Measurements from ENCODE around the gene GTF2IRD1. TPM values are rescaled to one million over a fixed set of nuclear protein-coding genes. Genes with fewer than 3 reads are reported as not detected.
A peak's percentile ranks its signal among the peaks of the same experiment; 100 is the strongest.
"Not testable (repeated sequence)": the region's sequence is repeated elsewhere in the genome, so short reads cannot be mapped to it uniquely, and the experiment has no call there.

GTF2IRD1 gene
- total RNA-seq, 1 donor from 2014 or later = 49.1 TPM

- ATAC-seq = peak; percentile 55
These were observed 23.3 kb upstream of the GTF2IRD1 start for GRCh38 chr7:74430409-74430808.

- ATAC-seq = no peak
These were observed 22.7 kb upstream of the GTF2IRD1 start for GRCh38 chr7:74430961-74431466.

- not testable (repeated sequence) for ATAC-seq
These were observed 16.5 kb upstream of the GTF2IRD1 start for GRCh38 chr7:74437291-74437571.

- no peak for ATAC-seq
These were observed 15.4 kb upstream of the GTF2IRD1 start for GRCh38 chr7:74438327-74438726.

DNA sequence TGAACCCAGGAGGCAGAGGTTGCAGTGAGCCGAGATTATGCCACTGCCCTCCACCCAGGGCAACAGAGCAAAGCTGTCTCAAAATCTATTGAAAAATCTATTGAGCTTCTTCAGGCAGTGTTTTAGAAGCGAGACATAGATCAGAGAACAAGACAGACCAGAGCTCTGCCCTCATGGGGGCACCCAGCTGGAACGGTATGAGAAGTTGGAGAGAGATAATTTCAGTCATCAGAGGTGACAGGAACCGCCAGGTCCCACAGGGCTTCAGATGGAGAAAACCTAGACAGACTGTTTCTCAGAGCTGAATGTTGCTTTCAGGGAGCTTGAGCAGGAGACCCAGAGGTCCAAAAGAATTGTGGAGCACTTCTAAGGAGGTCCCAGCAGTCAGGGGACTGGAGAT is 14.2 kb upstream of the GTF2IRD1 start:
- no peak for ATAC-seq

GRCh38 chr7:74440143-74440542 is 13.6 kb upstream of the GTF2IRD1 start:
- not testable (repeated sequence) for ATAC-seq

DNA sequence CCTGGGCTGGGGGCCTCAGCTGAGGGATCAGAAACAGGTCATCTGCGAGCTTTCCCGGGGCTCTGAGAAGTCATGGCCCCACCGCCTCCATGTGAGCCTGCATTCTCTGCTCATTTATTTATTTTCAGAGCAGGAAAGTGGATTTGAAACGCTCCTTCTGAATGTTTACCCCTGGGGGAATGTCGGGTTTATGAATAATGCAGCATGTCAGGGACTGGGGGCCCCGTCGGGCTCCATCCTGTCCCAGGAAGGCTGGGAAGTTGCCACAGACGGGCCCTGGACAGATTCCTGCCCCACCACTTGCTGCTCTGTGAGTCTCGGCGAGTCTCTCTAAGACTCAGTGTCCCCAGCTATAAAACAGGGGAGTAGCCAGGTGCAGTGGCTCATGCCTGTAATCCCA is 11.9 kb upstream of the GTF2IRD1 start:
- no peak for ATAC-seq

- no peak for ATAC-seq
These were observed 10.0 kb upstream of the GTF2IRD1 start for GRCh38 chr7:74443543-74444247.

DNA sequence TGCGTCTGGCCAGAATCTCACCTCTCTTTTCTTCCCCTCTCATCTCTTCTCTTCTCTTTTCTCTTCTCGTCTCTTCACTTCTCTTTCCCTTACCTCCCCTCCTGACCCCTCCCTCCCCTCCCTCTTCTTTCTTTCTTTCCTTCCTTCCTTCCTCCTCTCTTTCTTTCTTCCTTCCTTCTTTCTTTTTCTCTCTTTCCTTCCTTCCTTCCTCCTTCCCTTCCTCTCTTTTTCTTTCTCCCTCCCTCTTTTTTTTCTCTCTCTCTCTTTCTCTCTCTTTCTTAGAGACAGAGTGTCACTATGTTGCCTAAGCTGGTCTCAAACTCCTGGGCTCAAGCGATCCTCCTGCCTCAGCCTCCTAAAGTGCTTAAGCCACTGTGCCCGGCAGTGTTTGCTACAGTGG is 4.6 kb upstream of the GTF2IRD1 start:
- no peak for ATAC-seq

DNA sequence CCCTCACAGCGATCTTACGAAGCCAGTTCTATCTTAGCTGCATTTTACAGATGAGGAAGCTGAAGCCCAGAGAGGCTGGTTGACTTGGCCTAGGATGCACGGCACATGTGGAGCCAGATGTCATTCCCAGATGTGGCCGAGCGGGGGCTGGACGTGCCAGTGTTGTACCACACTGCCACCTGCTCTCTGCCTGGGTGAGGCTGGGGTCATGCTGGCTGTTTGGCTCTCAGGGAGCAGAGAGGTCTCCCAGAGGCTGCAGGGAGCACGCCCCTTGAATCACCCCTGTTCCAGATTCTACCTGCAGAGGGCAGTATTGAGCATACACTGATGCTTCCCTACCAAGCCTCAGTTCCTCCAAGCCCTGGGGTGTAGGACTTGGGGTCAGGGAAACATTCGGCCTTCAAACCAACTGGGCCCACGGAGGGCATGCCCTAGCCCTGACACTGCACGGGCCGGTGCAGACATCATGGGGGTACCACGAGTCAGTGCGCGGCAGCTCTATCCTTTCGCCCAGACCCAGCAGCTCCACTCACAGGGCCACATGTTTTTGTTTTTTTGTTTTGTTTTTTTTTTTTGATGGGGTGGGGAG is 3.8 kb upstream of the GTF2IRD1 start:
- peak; percentile 27 for ATAC-seq

DNA sequence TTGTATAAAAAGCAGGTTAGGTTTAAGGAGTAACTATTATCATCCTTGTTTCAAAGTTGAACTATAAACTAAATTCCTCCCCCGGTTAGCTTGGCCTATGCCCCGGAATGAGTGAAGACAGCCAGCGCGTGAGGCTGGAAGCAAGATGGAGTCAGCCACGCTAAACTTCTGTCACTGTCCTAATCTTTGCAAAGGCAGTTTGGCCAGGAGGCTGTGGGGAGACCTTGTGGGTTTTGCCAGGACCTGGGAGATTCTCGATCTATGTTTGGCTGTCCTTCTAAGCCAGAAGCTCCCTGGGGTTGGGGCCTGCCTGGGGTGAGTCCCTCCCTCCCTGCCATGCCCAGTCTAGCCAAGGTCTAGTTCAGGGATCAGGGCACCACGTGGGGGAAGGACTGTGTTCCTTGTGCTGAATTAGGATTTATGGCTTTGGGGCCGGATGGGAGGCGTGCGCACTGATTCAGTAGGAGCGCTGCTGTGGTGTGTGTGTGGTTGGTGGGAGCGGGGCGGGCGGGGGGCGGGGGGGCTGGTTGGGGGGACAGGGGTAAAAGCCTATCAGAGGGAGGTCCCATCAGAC is 871 bp upstream of the GTF2IRD1 start:
- peak; percentile 58 for ATAC-seq

- ATAC-seq = no peak
These were observed 567 bp downstream of the GTF2IRD1 start for GRCh38 chr7:74454021-74454924.

- ATAC-seq = no peak
These were observed 1.2 kb downstream of the GTF2IRD1 start for GRCh38 chr7:74454925-74455288.

DNA sequence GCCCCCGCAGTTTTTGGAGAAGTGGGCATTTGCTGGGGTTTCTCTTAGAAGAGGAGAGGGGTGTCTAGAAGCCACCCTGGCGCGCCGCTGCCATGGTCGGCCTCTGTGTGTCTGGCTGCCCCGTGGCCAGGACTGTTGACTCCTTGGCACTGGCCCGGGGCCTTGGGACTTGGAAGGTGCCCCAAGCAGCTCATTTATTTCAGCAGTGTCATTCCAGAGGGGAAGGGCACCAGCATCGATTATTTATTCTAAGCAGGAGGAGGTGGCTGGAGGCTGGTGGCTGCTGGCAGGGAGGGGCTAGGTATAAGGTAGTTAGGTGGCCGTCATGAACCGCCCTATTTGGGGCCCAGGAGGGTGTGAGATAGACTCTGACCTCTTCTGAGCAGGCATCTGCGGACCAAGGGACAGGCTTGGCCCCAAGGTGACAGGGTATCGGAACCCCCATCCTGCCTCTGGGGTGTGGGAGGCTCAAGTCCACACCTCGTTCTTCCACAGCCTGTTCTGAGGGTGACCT is 1.6 kb downstream of the GTF2IRD1 start:
- ATAC-seq = no peak

- no peak for ATAC-seq
These were observed 2.2 kb downstream of the GTF2IRD1 start for GRCh38 chr7:74455928-74456327.

DNA sequence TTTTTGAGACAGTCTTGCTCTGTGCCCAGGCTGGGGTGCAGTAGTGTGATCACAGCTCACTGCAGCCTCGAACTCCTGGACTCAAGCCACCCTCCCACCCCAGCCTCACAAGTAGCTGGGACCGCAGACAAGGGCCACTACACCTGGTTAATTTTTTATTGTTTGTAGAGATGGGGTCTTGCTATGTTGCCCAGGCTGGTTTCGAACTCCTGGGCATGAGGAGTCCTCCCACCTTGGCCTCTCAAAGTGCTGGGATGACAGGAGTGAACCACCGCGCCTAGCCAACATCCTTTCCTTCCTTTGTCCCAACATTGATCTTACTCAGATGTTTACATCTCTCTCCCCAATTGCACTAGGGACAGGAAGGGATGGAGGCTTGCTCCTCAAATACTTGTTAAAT is 3.3 kb downstream of the GTF2IRD1 start:
- ATAC-seq = no peak

- ATAC-seq = peak; percentile 1
These were observed 8.4 kb downstream of the GTF2IRD1 start for GRCh38 chr7:74461970-74462706.

DNA sequence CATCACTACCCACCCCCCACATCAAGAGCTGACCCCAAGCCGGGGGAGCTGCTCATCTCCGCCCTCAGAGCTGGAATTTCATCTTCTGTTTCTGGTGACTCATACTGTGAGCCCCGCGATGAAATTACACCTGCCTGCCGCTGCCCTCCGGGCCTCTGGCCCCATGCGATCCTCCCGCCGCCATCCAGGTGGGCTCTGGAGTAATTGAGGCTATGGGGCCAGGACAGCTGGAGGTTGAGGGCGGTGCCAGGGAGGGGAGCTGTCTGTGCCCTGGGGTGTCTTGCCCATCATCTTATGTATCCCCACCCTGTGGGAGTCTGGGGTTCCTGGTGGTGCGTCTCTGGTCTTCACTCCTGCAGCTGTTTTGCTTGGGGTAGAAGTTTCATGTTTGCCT is 9.0 kb downstream of the GTF2IRD1 start:
- ATAC-seq = peak; percentile 4

DNA sequence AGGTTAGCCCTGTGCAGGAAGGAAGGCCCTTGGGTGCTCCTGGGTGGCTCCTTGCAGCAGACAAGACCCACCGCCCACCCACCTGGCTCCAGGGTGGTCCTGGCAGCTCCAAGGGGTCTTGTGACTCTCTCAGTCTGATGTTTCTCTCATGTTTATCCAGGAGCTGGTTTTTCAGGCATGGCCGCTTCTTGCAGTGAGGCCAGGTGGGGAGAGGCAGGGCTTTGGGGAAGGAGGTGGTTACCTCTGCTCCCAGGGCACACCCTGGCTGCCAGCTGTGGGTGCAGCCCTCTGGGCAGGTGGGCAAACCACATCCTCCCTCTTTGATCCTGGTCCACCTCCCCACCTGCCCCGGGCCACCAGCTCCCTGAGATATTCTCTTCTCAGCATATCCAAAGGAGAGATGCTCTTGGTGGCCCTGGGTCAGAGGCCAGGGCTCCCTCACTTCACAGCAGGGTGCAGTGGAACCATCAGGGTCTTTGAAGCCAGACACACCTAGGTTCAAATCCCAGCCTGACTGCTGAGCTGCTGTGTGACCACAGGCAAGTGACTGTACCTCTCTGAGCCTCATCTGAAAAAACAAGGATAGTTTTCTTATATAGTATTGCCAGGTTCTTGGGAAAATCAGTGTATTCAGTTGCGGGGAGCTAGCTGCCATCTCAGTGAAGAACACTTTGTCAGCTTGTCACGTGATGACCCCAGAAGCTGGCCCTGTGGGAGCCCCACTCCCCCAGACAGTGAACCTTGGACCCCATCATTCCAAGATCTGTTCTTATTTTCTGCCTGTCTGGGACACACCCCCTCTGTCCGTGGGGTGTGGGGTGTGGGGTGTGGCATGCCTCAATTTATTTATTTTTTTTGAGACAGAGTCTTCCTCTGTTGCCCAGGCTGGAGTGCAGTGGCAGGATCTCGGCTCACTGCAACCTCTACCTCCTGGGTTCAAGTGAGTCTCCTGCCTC is 11.5 kb downstream of the GTF2IRD1 start:
- ATAC-seq = peak; percentile 87

DNA sequence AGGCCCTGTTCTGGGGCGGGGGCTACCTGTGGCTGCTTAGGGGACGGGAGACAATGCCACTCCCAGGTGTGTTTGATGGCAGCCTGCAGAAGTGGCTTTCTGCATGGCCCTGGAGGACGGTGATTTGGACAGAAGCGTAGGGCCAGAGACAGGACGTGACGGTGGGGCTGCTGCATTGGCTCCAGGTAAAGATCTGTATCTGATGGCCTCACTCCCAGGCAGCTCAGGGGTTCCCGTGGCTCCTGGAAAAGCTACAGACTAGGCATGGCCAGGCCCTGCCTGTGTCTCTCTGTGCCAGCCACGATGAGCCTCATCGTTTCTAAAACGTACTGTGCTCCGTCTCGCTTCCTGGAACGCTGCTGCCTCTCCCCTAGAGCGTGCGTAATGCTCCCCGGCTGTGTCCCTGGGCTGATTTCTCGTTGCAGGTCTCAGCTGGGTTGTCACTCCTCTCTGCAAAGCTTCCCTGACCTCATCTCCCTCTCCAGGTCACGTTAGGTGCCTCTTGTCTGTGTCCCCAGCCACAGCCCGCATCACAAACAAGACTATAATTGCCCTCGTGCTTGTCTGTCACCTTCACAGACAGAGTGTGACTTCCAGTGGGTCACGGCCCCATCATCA is 12.6 kb downstream of the GTF2IRD1 start:
- peak; percentile 7 for ATAC-seq

GRCh38 chr7:74467876-74468275 is 14.2 kb downstream of the GTF2IRD1 start:
- ATAC-seq = peak; percentile 17
